Ovary (tissue), 9 donors: Measurements from ENCODE around the gene HLA-DRB5. TPM values are rescaled to one million over a fixed set of nuclear protein-coding genes. Genes with fewer than 3 reads are reported as not detected.

Source experiments
- DNase-seq, 5 donors: peaks; one replicate each; pipeline ENCODE4 v3.0.0-alpha.2; 2019 to 2020
- H3K27ac ChIP-seq, 2 donors: fragments of 200-600 bp; one replicate each; pipeline versions ENCODE4 v1.5.1 to v1.8.0; 2019 to 2022
- H3K27me3 ChIP-seq: fragments of 200-600 bp; one replicate; pipeline ENCODE4 v1.8.0; 2022
- H3K36me3 ChIP-seq: fragments of 200-600 bp; sonication (generic); one replicate; pipeline ENCODE4 v1.5.1; 2019
- H3K4me1 ChIP-seq: one replicate; pipeline ENCODE4 v1.8.1; 2013; ENCODE audit warnings: mild to moderate bottlenecking, moderate library complexity; ENCODE audit not compliant: insufficient read depth
- H3K4me3 ChIP-seq: fragments of 200-600 bp; sonication (generic); one replicate; pipeline ENCODE4 v1.5.1; 2017
- H3K9me3 ChIP-seq, 2 donors: fragments of 200-600 bp in 1 of 2; sonication (generic) in 1 of 2; one replicate each; pipeline versions ENCODE4 v1.5.1 to v1.8.1; 2013 to 2019; ENCODE audit warnings: mild to moderate bottlenecking in 1 of 2, moderate library complexity in 1 of 2
- EP300 ChIP-seq: sonication (generic); formaldehyde crosslinking; IDR thresholded peaks from one replicate; pipeline ENCODE4 v1.6.1; 2017; ENCODE audit warnings: antibody characterized with exemption
- POLR2A ChIP-seq: fragments of 450-650 bp; IDR thresholded peaks from one replicate; pipeline ENCODE4 v1.6.1; 2017; ENCODE audit warnings: antibody characterized with exemption, mild to moderate bottlenecking, moderate library complexity
- WGBS, 3 donors: extraction: QIAGEN DNeasy Blood & Tissue Kit in 1 of 3; methylation state at CpG; one replicate each; pipeline versions ENCODE4 v1.1.5 to v1.1.7; 2013 to 2017; 5-methylcytosine and 5-hydroxymethylcytosine counted together
- intact Hi-C, 4 donors: fragments of 100-400 bp; cut with DNase I; formaldehyde crosslinking; loops; one replicate each; pipeline versions ENCODE4 v1.11.0 to v1.15.1; 2022 to 2023
- polyA plus RNA-seq, 2 donors: library from polyadenylated mRNA; stranded (reverse); fragments of 200-250 nt in 1 of 2; fragments of 350-450 nt in 1 of 2; fragmentation: Illumina TruSeq in 1 of 2; extraction: RNeasy Lipid Tissue Mini Kit (QIAGEN cat#74804) in 1 of 2; gene quantifications; one replicate each; pipeline ENCODE4 v1.2.3, GENCODE V29; 2013 to 2014
- total RNA-seq, 7 donors: library from RNA; depleted of rRNA in 2 of 7; stranded (reverse); fragments of >200 nt in 2 of 7; fragmentation: NEBNext Ultra II Directional in 3 of 7; extraction: Animal tissue kit (Norgen Biotek cat#: 25700) in 3 of 7; gene quantifications; one replicate each; pipeline versions ENCODE4 v1.1.0 to v1.2.4, GENCODE V29; 2016 to 2023
- TF ChIP-seq, protein P1 (sequence below), 3 donors: fragments of 450-650 bp in 2 of 3; fragments of 200-600 bp in 1 of 3; IDR thresholded peaks; one replicate each; pipeline versions ENCODE4 v1.5.1 to v1.8.0; 2016 to 2022; ENCODE audit warnings: antibody characterized with exemption in 3 of 3, mild to moderate bottlenecking in 1 of 3
- donor health status: DM: no; HTN: no; CAD: no; lungs with moderate emphysema.
- donor health status: DM: no; HTN: no; CAD: no.
- donor health status: Bipolar disorder and iron deficiency.
- donor health status: DM: yes; HTN: yes; CAD: no.
- donor health status: DM: no; HTN: no; CAD: no.
- donor health status: DM: yes; HTN: yes; CAD: no.

Gene HLA-DRB5
- total and polyA plus RNA-seq, 9 donors, result 0.41 to 113 (median 16.5) TPM

DNA sequence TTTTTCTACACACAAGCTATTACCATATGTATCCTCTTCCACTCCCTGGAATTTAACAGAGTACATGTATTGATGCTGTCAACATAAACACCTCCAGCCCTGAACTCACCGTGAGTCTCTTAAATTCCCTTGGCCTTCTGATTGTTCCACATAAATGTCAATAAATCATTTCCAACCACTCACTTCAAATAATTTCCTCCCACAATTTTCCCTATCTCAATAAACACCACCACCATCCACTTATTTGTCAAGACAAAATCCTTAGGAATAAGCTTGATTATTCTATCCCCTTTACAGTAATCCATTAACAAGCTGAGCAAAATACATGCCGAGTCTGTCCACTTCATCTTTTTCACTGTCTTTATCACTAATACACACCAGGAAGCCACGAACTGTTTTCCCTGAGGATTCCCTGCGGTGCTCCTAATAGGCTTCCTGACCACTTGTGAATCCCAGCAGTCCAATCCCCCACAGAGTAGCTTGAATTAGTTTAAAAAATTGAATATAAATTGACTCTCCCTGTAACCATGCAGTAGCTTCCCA lies 40.3 kb upstream of the HLA-DRB5 start:
- intact Hi-C loops, result loop anchor here in 1 of 4 donors (10.0 kb wide), 1 partner anchor 56 kb away; no protein-coding TSS in a partner anchor

DNA sequence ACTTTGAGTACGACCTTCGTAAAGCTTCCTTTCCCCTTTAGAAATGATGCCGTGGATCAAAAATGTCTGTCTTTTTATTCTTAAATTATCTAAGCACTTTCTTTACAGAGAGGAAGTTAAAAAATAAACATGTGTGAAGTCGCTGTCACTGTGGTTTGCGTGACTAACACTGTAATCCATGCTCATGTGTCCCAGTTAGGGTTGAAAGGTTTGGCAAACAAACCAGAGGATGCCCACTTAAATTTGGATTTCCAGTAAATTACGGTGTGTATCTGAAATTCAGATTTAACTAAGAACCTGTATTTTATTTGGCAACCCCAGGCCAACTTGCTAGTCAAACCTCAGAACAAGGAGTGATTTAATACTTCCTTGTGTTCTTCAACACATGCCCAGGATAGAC lies 38.5 kb upstream of the HLA-DRB5 start:
- TF ChIP-seq EP300 (no peak), POLR2A (no peak)
- TF ChIP-seq, protein P1, sequence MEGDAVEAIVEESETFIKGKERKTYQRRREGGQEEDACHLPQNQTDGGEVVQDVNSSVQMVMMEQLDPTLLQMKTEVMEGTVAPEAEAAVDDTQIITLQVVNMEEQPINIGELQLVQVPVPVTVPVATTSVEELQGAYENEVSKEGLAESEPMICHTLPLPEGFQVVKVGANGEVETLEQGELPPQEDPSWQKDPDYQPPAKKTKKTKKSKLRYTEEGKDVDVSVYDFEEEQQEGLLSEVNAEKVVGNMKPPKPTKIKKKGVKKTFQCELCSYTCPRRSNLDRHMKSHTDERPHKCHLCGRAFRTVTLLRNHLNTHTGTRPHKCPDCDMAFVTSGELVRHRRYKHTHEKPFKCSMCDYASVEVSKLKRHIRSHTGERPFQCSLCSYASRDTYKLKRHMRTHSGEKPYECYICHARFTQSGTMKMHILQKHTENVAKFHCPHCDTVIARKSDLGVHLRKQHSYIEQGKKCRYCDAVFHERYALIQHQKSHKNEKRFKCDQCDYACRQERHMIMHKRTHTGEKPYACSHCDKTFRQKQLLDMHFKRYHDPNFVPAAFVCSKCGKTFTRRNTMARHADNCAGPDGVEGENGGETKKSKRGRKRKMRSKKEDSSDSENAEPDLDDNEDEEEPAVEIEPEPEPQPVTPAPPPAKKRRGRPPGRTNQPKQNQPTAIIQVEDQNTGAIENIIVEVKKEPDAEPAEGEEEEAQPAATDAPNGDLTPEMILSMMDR (IDR thresholded peaks at IDR 0.05), result no peak
- Histone ChIP-seq H3K27me3 (no peaks in the 10 kb centered on the region), H3K36me3 (no peaks in the 10 kb centered on the region), H3K4me1 (no peaks in the 10 kb centered on the region), H3K27ac (no peak overlapping the region), H3K4me3 (no peak overlapping the region), H3K9me3 (no peaks in the 10 kb centered on the region)
- intact Hi-C loops, result no loop called here
- no peak for DNase-seq
- 0 to 72% (median 0%) methylated on average over 2 to 6 of the region's 6 CpGs for WGBS, 3 donors

More for the DNA sequence above, 40.3 kb upstream of the HLA-DRB5 start:
- no peak overlapping the region for H3K27ac ChIP-seq
- DNase-seq, result no peak
- no peaks in the 10 kb centered on the region for H3K27me3 ChIP-seq
- TF ChIP-seq POLR2A (no peak), EP300 (no peak)
- no peaks in the 10 kb centered on the region for H3K36me3 ChIP-seq
- H3K4me3 ChIP-seq, result no peak overlapping the region
- H3K4me1 ChIP-seq, result no peaks in the 10 kb centered on the region
- H3K9me3 ChIP-seq, result no peaks in the 10 kb centered on the region
- 15 to 54% (median 33%) methylated on average over 2 to 4 of the region's 4 CpGs for WGBS, 3 donors

DNA sequence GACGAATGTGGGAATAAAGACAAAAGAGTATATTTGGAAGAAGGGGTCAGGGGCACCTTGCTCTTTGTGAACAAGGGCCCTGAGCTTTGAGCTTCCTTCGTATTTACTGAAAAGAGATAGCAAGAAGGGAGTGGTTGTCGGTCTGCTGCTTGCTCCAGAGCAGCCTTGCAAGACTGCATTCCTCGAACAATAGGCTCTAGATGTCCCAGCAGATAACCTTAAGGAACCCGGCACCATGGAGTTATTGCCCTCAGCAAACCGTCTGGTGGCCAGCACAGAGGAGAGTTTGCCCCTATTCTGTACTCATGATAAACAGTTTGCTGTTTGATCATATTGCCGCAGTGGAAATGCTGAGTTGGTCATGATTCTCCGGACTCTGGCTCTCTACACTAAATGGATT lies 36.9 kb upstream of the HLA-DRB5 start:
- intact Hi-C loops, result no loop called here
- H3K4me3 ChIP-seq, result no peak overlapping the region
- 70 to 87% methylated on average over 4 to 8 of the region's 8 CpGs; no CpG with 5 or more reads in 1 of the 3 donors for WGBS, 3 donors
- no peak for DNase-seq
- no peak for TF ChIP-seq EP300
- TF ChIP-seq, protein P1 (IDR thresholded peaks at IDR 0.05), result no peak
- H3K27me3 ChIP-seq, result no peaks in the 10 kb centered on the region
- H3K36me3 ChIP-seq, result no peaks in the 10 kb centered on the region
- H3K9me3 ChIP-seq, result no peaks in the 10 kb centered on the region
- no peaks in the 10 kb centered on the region for H3K4me1 ChIP-seq
- H3K27ac ChIP-seq, result no peak overlapping the region

DNA sequence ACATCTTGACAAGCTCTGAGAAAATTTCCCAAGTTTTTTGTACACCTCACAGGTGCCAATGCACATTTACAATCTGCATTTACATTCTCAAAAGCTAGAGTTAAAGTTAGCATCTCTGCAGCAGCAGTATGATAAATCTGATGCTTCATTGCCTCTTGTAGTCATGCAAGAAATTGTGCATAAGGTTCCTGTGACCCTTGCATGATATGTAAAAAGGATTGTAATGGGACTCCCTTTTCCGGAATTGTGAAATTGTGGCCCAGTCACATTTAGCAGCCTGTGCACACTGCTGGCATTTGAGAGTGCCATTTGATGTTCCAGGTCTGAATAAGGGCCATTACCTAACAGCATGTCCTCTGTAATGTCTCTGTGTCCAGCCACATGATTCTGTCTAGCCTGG lies 35.4 kb upstream of the HLA-DRB5 start:
- Histone ChIP-seq H3K36me3 (no peaks in the 10 kb centered on the region), H3K27ac (no peak overlapping the region), H3K27me3 (no peaks in the 10 kb centered on the region), H3K4me1 (no peaks in the 10 kb centered on the region), H3K9me3 (no peaks in the 10 kb centered on the region), H3K4me3 (no peak overlapping the region)
- 100% methylated on average over 1 of the region's 1 CpG; no CpG with 5 or more reads in 2 of the 3 donors for WGBS, 3 donors
- intact Hi-C loops, result no loop called here
- DNase-seq, result no peak
- TF ChIP-seq POLR2A (no peak), EP300 (no peak)
- TF ChIP-seq, protein P1 (IDR thresholded peaks at IDR 0.05), result no peak

DNA sequence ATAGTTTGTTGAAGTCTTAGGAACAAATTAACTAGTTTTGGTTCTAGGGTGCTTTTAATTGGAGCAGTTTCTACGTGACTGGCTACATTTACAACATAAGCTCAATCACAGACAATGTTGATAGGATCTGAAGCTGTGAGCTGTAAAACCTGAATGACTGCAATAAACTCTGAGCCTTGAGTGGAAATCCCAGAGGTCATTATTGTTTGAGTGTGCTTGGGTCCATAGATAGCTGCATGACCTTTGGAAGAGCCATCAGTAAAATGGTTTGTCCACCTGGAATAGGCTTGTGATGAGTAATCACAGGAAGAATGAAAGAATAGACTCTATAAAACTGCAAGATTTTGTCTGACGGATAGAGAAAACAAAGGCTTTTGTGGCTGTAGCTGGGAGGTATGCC lies 32.9 kb upstream of the HLA-DRB5 start:
- intact Hi-C loops, result no loop called here
- no peak for DNase-seq
- H3K4me1 ChIP-seq, result no peaks in the 10 kb centered on the region
- no peaks in the 10 kb centered on the region for H3K9me3 ChIP-seq
- no peaks in the 10 kb centered on the region for H3K36me3 ChIP-seq
- H3K27ac ChIP-seq, result no peak overlapping the region
- TF ChIP-seq EP300 (no peak), POLR2A (no peak)
- TF ChIP-seq, protein P1 (IDR thresholded peaks at IDR 0.05), result no peak
- 0 to 23% methylated on average over 1 to 2 of the region's 2 CpGs; no CpG with 5 or more reads in 1 of the 3 donors for WGBS, 3 donors
- H3K4me3 ChIP-seq, result no peak overlapping the region
- H3K27me3 ChIP-seq, result no peaks in the 10 kb centered on the region
